Osteocyte (in vitro differentiated cells): ENCODE data around the gene PAAF1. TPM values are rescaled to one million over a fixed set of nuclear protein-coding genes. Genes with fewer than 3 reads are reported as not detected.

Source experiments
- DNase-seq: peaks from one replicate; pipeline ENCODE4 v3.0.0; 2021; ENCODE audit warnings: mixed read lengths; ENCODE audit not compliant: unreplicated experiment; ENCODE audit errors: extremely low spot score
- H3K27ac Mint-ChIP-seq: one replicate; pipeline ENCODE4 v1.8.0; 2021; ENCODE audit warnings: mild to moderate bottlenecking, mixed read lengths; ENCODE audit not compliant: unreplicated experiment
- H3K27me3 Mint-ChIP-seq: one replicate; pipeline ENCODE4 v1.8.0; 2021; ENCODE audit warnings: mixed read lengths; ENCODE audit not compliant: unreplicated experiment
- H3K36me3 Mint-ChIP-seq: one replicate; pipeline ENCODE4 v1.8.0; 2021; ENCODE audit warnings: mixed read lengths; ENCODE audit not compliant: unreplicated experiment
- H3K4me1 Mint-ChIP-seq: one replicate; pipeline ENCODE4 v1.8.0; 2021; ENCODE audit warnings: mixed read lengths; ENCODE audit not compliant: unreplicated experiment
- H3K4me3 Mint-ChIP-seq: one replicate; pipeline ENCODE4 v1.8.0; 2021; ENCODE audit warnings: mild to moderate bottlenecking, moderate library complexity, mixed read lengths; ENCODE audit not compliant: unreplicated experiment
- H3K9me3 Mint-ChIP-seq: one replicate; pipeline ENCODE4 v1.8.0; 2021; ENCODE audit warnings: mixed read lengths; ENCODE audit not compliant: unreplicated experiment
- CTCF ChIP-seq: fragments of 200-600 bp; sonication (generic); IDR thresholded peaks from 2 replicates; pipeline ENCODE4 v1.5.0; 2021; ENCODE audit warnings: antibody characterized with exemption, mild to moderate bottlenecking, moderate library complexity
- long read RNA-seq: library from polyadenylated mRNA; unstranded; transcript quantifications from one replicate; pipeline ENCODE4 v2.0.0, GENCODE V29; 2021
- total RNA-seq: library from RNA; stranded (reverse); gene quantifications from 2 replicates; pipeline ENCODE4 v1.2.1, GENCODE V29; 2021

Gene PAAF1, protein sequence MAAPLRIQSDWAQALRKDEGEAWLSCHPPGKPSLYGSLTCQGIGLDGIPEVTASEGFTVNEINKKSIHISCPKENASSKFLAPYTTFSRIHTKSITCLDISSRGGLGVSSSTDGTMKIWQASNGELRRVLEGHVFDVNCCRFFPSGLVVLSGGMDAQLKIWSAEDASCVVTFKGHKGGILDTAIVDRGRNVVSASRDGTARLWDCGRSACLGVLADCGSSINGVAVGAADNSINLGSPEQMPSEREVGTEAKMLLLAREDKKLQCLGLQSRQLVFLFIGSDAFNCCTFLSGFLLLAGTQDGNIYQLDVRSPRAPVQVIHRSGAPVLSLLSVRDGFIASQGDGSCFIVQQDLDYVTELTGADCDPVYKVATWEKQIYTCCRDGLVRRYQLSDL
- 16.0 and 17.3 TPM in 2 replicates for total RNA-seq
- long read RNA-seq, full-length matches to known transcripts, result 115 of 142 reads
- long read RNA-seq, partial matches to known transcripts, result 3 of 142 reads
- long read RNA-seq, other reads (novel, unspliced or antisense), result 24 of 142 reads

DNA sequence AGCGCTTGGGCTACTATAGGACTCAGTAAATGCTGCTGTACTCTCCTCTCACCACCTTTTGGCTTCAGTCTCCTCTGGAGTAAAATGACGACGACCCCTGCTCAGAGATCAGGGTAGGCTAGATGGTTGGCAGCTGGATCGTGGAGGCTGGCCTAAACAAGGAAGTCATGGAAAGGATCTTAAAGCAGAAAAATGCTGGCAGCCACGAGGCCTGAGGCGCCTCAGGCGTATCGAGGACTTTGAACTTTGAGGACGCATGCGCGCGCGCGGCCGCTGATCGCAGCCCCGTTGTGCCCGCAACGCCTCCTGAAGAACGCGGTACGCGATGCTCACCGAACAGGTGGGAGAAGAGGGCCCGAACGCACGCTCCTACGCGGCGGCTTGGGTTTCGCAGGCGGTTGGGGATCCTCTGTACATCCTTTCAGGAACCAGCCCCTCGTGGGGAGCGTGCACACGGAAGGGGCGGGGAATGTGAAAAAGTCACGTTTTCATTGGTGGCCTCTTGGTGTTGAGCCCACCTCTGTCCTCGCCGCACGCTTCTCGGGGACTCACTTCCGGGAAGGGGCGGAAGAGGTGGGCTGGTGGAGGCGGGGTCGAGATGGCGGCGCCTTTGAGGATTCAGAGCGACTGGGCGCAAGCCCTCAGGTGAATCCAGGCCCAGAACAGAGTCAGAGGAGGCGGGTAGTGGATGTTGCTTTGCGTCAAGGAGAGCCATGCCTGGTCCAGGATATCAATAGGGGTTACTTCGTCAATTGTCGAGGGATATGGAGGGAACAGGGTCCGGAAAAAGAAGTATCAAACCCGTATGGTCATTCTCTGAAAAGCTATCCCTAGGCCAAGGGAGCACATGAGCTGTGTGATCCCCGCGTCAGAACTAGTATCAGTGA lies at the start of gene PAAF1, which contains the start of gene COA4:
PAAF1 (plus strand) TSS at position 576 of the 887 bp plus-strand sequence; CDS start at position 599, 23 bp downstream.
COA4 (minus strand) TSS at position 423 of the 887 bp plus-strand sequence. CDS start 3,468 bp downstream, outside the sequence.
- peaks cover 18% of the 10 kb centered on the region for H3K4me1 Mint-ChIP-seq
- no peaks in the 10 kb centered on the region for H3K27me3 Mint-ChIP-seq
- H3K9me3 Mint-ChIP-seq, result no peaks in the 10 kb centered on the region
- H3K4me3 Mint-ChIP-seq, result peak within 1 kb of the TSS; percentile 98
- H3K27ac Mint-ChIP-seq, result peak within 1 kb of the TSS; percentile 98
- peak; percentile 95 for DNase-seq
- peaks cover 10% of the 10 kb centered on the region for H3K36me3 Mint-ChIP-seq
- no peak for TF ChIP-seq CTCF

DNA sequence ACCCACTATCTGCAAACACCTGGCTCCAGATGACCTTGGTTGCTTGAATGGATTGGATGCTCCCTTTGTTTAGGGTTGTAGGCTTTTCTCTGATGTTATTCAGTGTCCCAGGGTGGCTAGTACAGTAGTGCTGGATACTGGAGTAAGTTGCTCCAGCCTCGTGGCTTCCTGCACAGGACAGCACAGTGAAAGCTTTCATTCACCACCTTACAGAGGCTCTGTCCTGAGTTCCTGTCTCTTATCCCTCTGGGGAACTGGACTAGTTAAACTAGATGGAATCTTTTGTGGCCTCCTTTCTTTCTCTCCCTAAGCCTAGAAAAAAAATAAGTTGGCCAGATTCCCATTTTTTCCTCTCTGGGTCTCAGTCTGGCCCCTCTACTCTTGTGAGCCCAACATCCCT lies 46.5 kb upstream of the PAAF1 start:
- Mint-ChIP-seq H3K36me3 (peaks cover 20% of the 10 kb centered on the region), H3K27ac (no peak overlapping the region), H3K27me3 (no peaks in the 10 kb centered on the region), H3K4me3 (no peak overlapping the region), H3K4me1 (no peaks in the 10 kb centered on the region), H3K9me3 (no peaks in the 10 kb centered on the region)
- DNase-seq, result no peak
- no peak for TF ChIP-seq CTCF

GRCh38 chr11:73833067-73833466 lies 43.7 kb upstream of the PAAF1 start:
- DNase-seq, result no peak
- H3K4me1 Mint-ChIP-seq, result peaks cover under 1% of the 10 kb centered on the region
- no peak overlapping the region for H3K4me3 Mint-ChIP-seq
- peaks cover 11% of the 10 kb centered on the region for H3K36me3 Mint-ChIP-seq
- no peaks in the 10 kb centered on the region for H3K27me3 Mint-ChIP-seq
- H3K9me3 Mint-ChIP-seq, result no peaks in the 10 kb centered on the region
- H3K27ac Mint-ChIP-seq, result no peak overlapping the region
- TF ChIP-seq CTCF, result no peak

DNA sequence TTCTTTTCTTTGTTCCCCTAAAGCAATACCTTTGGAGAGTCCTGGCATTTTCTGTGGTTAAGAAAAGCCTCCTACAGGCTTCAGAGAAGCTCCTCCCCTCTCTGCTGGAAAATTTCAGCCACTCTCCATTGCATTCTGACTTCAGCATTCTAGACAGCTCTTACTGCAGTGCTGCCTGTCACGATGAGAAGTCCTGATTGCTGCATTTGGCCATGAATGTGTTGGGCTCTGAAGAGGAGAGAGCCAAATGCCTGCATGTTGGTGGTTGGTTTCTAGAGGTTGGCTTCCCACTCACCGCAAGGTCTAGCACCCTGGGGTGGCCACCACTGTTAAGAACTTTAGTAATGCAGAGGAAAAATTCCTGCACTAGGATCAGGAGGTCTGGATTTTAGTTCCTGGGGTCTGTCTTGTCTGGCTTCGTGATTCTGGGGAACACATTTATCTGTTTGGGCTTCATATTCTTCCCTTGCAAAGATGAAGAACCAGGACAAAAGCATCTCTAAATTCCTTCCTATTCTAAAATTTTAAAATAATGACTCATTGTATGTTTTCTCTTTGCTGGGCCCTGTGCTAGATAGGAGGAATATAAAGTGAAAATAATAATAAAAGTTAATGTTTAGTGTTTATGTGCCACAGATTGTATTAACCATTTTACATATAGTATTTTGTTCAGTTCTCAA lies 38.2 kb upstream of the PAAF1 start:
- Mint-ChIP-seq H3K9me3 (no peaks in the 10 kb centered on the region), H3K27ac (peak overlapping the region; percentile 50), H3K27me3 (no peaks in the 10 kb centered on the region), H3K4me1 (peaks cover 13% of the 10 kb centered on the region), H3K4me3 (no peak overlapping the region), H3K36me3 (peaks cover 11% of the 10 kb centered on the region)
- TF ChIP-seq CTCF, result no peak
- DNase-seq, result no peak
